BE2C (cell line): Measurements from ENCODE around the gene IL24.

Source experiments
- DNase-seq: peaks from one replicate; pipeline ENCODE4 v3.0.0-alpha.2; 2020
- H3K27me3 ChIP-seq: fragments of 250-450 bp; sonication (Bioruptor Pico); 2 replicates; pipeline ENCODE4 v1.5.1; 2020; ENCODE audit warnings: mild to moderate bottlenecking
- H3K36me3 ChIP-seq: fragments of 250-450 bp; sonication (Bioruptor Pico); 2 replicates; pipeline ENCODE4 v1.5.1; 2020; ENCODE audit warnings: mild to moderate bottlenecking
- H3K4me1 ChIP-seq: fragments of 250-450 bp; sonication (Bioruptor Pico); 2 replicates; pipeline ENCODE4 v1.5.1; 2020
- H3K4me3 ChIP-seq: 2 replicates; pipeline ENCODE4 v1.5.1; 2011; ENCODE audit warnings: low read depth, low read length
- H3K9me3 ChIP-seq: fragments of 250-450 bp; sonication (Bioruptor Pico); 2 replicates; pipeline ENCODE4 v1.5.1; 2020
- TF ChIP-seq, protein P1 (sequence below): IDR thresholded peaks from 2 replicates; pipeline ENCODE4 v1.5.1; 2012; ENCODE audit warnings: mild to moderate bottlenecking, low read depth, low read length

IL24 gene

DNA sequence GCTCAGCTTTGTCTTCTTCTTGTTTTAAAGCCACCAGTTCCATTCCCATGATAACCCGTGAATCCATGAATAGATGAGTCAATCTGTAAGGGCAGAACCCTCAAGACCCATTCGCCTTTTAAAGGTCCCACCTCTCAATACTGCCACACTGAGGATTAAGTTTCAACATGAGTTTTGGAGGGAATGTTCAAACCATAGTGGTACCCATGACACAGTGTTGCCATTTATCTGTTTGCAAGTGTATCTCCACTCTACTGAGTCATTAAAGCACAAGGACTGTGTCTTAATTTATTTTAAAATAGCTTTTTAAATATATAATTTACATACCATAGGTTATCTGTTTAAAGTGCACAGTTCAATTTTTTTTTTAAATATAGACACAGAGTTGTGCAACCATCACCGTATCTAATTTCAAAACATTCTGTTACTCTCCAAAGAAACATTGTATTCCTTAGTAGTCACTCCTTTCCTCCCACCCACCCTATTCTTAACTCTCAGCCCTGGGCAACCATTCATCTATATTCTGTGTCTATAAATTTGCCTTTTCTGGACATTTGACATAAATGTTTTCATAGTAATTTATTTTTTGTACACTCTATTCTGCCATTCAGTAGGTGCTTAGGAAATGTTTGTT, 4.8 kb upstream of the IL24 start:
- Histone ChIP-seq H3K36me3 (no peaks in the 10 kb centered on the region), H3K9me3 (no peaks in the 10 kb centered on the region), H3K4me1 (peaks cover 11% of the 10 kb centered on the region), H3K4me3 (no peak overlapping the region), H3K27me3 (no peaks in the 10 kb centered on the region)
- TF ChIP-seq, protein P1, sequence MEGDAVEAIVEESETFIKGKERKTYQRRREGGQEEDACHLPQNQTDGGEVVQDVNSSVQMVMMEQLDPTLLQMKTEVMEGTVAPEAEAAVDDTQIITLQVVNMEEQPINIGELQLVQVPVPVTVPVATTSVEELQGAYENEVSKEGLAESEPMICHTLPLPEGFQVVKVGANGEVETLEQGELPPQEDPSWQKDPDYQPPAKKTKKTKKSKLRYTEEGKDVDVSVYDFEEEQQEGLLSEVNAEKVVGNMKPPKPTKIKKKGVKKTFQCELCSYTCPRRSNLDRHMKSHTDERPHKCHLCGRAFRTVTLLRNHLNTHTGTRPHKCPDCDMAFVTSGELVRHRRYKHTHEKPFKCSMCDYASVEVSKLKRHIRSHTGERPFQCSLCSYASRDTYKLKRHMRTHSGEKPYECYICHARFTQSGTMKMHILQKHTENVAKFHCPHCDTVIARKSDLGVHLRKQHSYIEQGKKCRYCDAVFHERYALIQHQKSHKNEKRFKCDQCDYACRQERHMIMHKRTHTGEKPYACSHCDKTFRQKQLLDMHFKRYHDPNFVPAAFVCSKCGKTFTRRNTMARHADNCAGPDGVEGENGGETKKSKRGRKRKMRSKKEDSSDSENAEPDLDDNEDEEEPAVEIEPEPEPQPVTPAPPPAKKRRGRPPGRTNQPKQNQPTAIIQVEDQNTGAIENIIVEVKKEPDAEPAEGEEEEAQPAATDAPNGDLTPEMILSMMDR, result no peak
- no peak for DNase-seq

DNA sequence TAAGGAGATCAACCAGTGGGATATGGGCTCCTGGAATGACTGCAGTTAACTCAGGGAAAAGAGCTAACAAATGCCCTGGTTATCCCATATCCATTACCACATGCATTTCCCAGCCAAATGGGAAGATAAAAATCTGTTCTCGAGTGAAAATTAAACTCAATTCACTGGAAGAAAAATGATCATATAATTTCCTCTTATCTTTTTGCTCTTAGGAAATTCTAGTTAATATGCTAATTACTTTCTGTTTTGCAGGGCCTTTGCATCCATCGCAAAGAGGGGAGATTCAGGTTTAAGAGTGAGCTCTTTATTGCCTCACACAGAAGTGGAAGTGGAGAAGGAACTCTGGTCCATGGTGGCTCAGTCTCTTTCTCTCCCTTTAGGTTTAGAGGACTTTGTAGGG, 3.9 kb upstream of the IL24 start:
- Histone ChIP-seq H3K36me3 (no peaks in the 10 kb centered on the region), H3K4me1 (peaks cover 11% of the 10 kb centered on the region), H3K27me3 (no peaks in the 10 kb centered on the region), H3K9me3 (no peaks in the 10 kb centered on the region), H3K4me3 (no peak overlapping the region)
- TF ChIP-seq, protein P1, result no peak
- no peak for DNase-seq

DNA sequence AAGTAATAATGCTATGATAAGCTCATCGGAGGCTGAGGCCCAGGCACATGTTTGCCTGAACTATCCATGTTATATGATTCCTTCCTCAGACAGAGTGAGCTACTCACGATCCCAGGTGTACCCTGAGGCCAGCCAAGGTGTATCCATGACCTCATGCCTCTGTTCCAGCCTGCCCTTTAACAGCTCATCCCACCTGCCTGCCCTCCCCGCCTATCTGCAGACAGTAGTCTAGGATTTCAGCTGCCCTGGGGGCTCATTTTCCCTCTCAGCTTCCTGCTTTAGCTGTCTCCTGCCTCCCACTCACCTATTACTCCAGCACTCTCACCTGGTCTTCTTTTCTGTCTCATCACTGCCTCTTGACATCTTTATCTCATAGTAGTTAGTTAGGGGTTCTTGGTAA, 1.9 kb upstream of the IL24 start:
- H3K36me3 ChIP-seq, result no peaks in the 10 kb centered on the region
- no peak overlapping the region for H3K4me3 ChIP-seq
- no peak for DNase-seq
- peaks cover 5% of the 10 kb centered on the region for H3K4me1 ChIP-seq
- TF ChIP-seq, protein P1, result no peak
- H3K9me3 ChIP-seq, result no peaks in the 10 kb centered on the region
- H3K27me3 ChIP-seq, result no peaks in the 10 kb centered on the region

DNA sequence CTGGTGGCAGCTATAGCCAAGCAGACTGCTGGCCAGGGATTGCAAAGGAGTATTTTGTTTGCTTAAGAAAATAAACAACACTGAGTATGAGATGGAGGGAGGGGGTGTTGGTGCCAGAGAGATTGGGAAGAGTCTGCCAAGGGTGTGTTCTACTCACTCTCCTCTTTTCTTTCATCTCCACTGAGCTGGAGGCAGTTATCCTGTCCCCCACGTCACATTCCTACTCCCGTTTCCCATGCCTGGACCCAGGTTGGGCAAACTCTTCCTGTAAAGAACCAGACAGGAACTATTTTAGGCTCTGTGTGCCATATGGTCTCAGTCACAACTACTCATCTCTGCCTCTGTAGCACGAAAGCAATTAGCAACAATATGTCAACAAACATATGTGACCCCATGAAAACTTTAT, 1.4 kb upstream of the IL24 start:
- Histone ChIP-seq H3K27me3 (no peaks in the 10 kb centered on the region), H3K36me3 (no peaks in the 10 kb centered on the region), H3K4me1 (peaks cover 5% of the 10 kb centered on the region), H3K4me3 (no peak overlapping the region), H3K9me3 (no peaks in the 10 kb centered on the region; the same call in 1 of the 2 replicates)
- DNase-seq, result no peak
- TF ChIP-seq, protein P1, result no peak

DNA sequence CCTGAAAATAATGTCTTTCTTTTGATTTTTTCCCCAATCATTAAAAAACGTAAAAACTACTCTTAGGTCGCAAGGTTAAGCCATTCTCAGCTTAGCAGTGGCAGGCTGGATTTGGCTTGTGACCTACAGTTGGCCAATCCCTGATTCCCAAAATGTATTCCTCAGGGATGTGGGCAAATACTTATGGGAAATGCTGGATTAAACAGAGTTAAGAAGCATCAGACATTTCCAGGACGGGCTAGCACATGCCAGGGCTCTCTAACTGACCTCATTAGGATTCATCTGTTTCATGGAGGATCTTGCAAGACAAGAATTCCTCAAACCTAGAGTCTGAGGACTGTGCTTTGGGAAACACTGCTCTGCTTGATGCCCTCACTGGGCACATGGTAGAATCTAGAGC, 982 bp upstream of the IL24 start:
- peaks cover 5% of the 10 kb centered on the region for H3K4me1 ChIP-seq
- no peak for DNase-seq
- no peaks in the 10 kb centered on the region for H3K27me3 ChIP-seq
- H3K36me3 ChIP-seq, result no peaks in the 10 kb centered on the region
- H3K4me3 ChIP-seq, result no peak overlapping the region
- TF ChIP-seq, protein P1, result no peak
- peaks cover 3% of the 10 kb centered on the region; the same call in 1 of the 2 replicates for H3K9me3 ChIP-seq

DNA sequence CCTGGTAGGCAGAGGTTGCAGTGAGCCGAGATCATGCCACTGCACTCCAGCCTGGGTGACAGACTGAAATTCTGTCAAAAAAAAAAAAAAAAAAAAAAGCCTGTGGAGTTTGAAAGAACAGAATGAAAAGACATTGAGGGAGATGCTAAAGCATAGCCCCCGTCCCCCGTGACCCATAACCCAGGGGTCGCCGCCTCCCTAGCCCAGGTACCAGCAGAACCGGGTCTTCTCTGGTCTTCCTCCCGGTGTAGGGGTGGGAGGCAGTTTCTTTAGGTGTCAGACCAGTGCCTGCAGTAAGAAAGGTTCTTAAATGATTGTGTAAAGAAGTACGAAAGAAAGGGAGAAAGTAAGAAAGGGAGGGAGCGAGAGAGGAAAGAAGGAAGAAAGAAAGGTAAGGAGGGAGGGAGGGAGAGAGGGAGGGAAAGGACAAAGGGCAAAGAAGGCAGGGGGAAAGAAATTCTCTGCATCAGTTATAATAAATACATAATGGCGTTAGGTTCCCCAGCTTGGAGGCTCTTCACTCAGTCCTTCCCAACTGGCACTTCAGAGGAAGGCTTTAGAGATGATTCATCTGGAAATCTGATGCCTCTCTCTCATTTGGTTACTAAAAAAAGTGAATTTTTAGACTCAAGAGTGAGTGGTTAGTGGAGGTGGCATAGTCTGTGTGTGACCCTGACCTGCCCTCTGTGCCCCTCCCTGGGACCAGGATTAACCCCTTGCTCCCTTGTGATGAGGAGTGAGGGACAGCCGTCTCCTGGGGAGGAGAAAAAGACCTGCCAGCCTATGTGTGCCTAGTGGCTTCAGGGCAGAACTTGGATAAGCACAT, 1.1 kb downstream of the IL24 start:
- Histone ChIP-seq H3K9me3 (peaks cover 3% of the 10 kb centered on the region; the same call in 1 of the 2 replicates), H3K36me3 (no peaks in the 10 kb centered on the region), H3K27me3 (no peaks in the 10 kb centered on the region), H3K4me3 (no peak overlapping the region), H3K4me1 (peaks cover 3% of the 10 kb centered on the region; the same call in 1 of the 2 replicates)
- DNase-seq, result no peak
- TF ChIP-seq, protein P1, result no peak
